ENCODE data around the gene EIF2B2. TPM values are rescaled to one million over a fixed set of nuclear protein-coding genes. Genes with fewer than 3 reads are reported as not detected.

EIF2B2 gene
- total RNA-seq, 1 donor from 2014 or later: 44.4 TPM

DNA sequence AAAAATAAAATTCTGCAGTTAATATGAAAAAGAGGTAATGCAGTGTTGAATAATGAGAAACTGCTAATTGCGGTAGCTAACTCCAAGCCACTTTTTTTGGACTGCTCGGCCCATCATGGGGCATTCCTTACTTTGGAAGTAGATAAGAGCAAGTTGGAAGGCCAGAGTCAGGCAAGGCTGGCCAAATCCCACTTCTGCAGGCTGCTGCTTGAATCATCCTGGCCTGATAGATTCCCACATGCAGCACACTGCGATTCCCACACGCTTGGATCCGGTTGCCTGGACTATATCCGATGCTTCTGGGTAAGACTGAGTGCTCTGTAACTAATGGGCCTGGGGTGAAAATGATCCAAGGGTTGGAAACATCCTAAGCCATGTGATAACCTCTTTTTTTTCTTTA lies 10.6 kb downstream of the EIF2B2 start:
- no peak for DNase-seq (ENCODE audit: extremely low spot score, unreplicated experiment)
- H3K36me3 Mint-ChIP-seq (ENCODE audit: unreplicated experiment): peaks cover 35% of the 10 kb centered on the region
- TF ChIP-seq, protein P1, sequence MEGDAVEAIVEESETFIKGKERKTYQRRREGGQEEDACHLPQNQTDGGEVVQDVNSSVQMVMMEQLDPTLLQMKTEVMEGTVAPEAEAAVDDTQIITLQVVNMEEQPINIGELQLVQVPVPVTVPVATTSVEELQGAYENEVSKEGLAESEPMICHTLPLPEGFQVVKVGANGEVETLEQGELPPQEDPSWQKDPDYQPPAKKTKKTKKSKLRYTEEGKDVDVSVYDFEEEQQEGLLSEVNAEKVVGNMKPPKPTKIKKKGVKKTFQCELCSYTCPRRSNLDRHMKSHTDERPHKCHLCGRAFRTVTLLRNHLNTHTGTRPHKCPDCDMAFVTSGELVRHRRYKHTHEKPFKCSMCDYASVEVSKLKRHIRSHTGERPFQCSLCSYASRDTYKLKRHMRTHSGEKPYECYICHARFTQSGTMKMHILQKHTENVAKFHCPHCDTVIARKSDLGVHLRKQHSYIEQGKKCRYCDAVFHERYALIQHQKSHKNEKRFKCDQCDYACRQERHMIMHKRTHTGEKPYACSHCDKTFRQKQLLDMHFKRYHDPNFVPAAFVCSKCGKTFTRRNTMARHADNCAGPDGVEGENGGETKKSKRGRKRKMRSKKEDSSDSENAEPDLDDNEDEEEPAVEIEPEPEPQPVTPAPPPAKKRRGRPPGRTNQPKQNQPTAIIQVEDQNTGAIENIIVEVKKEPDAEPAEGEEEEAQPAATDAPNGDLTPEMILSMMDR (IDR thresholded peaks at IDR 0.05): no peak

DNA sequence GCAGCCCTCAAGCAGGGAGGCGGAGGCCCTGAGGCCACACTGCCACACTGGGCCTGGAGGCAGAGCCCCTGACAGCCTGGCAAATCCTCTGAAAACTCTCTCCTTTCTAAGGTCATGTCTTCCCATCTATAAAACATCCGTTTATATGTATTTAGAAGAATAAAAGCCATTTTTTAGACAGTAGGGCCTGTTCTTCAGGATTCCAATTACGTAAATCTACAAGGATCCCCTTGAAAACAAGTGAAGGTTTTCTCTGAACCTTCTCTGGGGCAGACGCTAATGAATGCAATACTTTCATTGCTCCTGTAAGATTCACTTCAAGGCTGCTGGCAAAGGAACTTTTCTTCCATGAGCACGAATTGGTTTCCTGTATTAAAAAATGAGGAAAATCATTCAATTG lies 12.8 kb downstream of the EIF2B2 start:
- TF ChIP-seq, protein P1 (IDR thresholded peaks at IDR 0.05): no peak
- no peak overlapping the region for H3K27ac Mint-ChIP-seq (ENCODE audit: unreplicated experiment)
- no peaks in the 10 kb centered on the region for H3K9me3 Mint-ChIP-seq (ENCODE audit: unreplicated experiment)

More for the DNA sequence above, 10.6 kb downstream of the EIF2B2 start:
- Mint-ChIP-seq H3K27ac (ENCODE audit: unreplicated experiment) (no peak overlapping the region), H3K27me3 (ENCODE audit: unreplicated experiment) (no peaks in the 10 kb centered on the region), H3K4me3 (ENCODE audit: unreplicated experiment) (no peak overlapping the region), H3K4me1 (ENCODE audit: unreplicated experiment) (peaks cover 18% of the 10 kb centered on the region), H3K9me3 (ENCODE audit: unreplicated experiment) (no peaks in the 10 kb centered on the region)

DNA sequence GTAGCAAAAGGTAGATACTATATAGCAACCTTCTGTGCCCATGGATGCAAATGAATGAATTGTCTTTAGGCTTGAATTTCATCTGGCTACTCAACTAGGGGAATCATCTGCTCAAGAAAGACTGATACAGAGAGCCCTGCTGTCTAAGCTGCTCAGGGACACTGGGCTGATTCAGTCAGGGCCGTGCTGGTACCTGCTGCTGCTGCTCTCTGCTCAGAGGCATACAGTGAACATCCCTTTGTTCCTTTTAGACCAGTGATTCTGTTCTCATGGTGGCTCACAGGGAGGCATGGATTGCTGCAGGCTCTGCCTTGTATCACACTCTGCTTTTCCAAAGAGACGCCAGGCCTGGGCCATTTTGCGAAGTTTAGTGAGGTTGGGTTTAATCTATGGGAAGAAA lies 14.1 kb downstream of the EIF2B2 start:
- no peaks in the 10 kb centered on the region for H3K27me3 Mint-ChIP-seq (ENCODE audit: unreplicated experiment)
- DNase-seq (ENCODE audit: extremely low spot score, unreplicated experiment): no peak
- no peak overlapping the region for H3K27ac Mint-ChIP-seq (ENCODE audit: unreplicated experiment)
- peaks cover 6% of the 10 kb centered on the region for H3K4me1 Mint-ChIP-seq (ENCODE audit: unreplicated experiment)
- TF ChIP-seq, protein P1 (IDR thresholded peaks at IDR 0.05): no peak
- peaks cover 41% of the 10 kb centered on the region for H3K36me3 Mint-ChIP-seq (ENCODE audit: unreplicated experiment)
- no peaks in the 10 kb centered on the region for H3K9me3 Mint-ChIP-seq (ENCODE audit: unreplicated experiment)
- H3K4me3 Mint-ChIP-seq (ENCODE audit: unreplicated experiment): no peak overlapping the region

More for the DNA sequence above, 12.8 kb downstream of the EIF2B2 start:
- no peak overlapping the region for H3K4me3 Mint-ChIP-seq (ENCODE audit: unreplicated experiment)
- H3K4me1 Mint-ChIP-seq (ENCODE audit: unreplicated experiment): peaks cover 18% of the 10 kb centered on the region
- DNase-seq (ENCODE audit: extremely low spot score, unreplicated experiment): no peak
- H3K36me3 Mint-ChIP-seq (ENCODE audit: unreplicated experiment): peaks cover 34% of the 10 kb centered on the region
- H3K27me3 Mint-ChIP-seq (ENCODE audit: unreplicated experiment): no peaks in the 10 kb centered on the region

DNA sequence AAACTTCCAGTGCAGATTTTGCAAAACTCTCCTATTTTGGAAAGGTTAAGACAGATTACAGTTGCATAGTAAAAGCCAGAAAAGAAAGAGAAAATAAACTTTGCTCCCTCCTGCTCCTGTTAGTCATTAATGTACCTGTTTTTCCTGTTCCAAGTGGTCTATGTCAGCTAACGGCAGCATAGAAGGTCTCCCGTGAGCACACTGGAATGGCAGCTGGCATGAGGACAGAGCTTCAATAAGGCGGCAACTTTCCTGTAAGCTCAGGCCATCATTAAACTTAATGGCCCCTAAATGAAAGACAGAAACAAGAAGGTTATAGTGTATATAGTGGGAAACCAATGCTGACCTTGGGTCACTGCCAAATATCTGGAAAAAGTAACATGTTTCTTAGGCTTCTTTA lies 16.0 kb downstream of the EIF2B2 start:
- no peak overlapping the region for H3K27ac Mint-ChIP-seq (ENCODE audit: unreplicated experiment)
- H3K36me3 Mint-ChIP-seq (ENCODE audit: unreplicated experiment): peaks cover 48% of the 10 kb centered on the region

DNA sequence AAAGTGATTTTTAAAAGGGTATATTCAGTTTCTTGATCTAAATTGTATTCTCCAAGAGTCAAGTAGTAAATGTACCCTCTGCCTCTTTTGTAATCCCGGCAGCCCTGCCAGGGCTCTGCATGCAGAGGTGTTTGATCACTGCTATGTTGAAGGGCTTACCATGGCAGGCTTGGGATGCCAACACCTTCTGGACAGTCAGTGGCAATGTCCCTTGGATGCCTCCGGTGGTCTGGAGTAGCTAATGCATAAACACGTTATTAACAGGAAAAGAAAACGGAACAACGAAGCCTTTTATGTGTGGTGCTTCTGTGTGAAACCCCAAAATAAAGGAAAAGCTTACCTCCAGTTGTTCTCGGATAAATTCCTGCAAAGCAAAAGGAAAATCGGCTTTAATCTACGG lies 19.9 kb downstream of the EIF2B2 start:
- Mint-ChIP-seq H3K9me3 (ENCODE audit: unreplicated experiment) (no peaks in the 10 kb centered on the region), H3K36me3 (ENCODE audit: unreplicated experiment) (peaks cover 35% of the 10 kb centered on the region), H3K27ac (ENCODE audit: unreplicated experiment) (no peak overlapping the region), H3K4me1 (ENCODE audit: unreplicated experiment) (no peaks in the 10 kb centered on the region), H3K27me3 (ENCODE audit: unreplicated experiment) (no peaks in the 10 kb centered on the region), H3K4me3 (ENCODE audit: unreplicated experiment) (no peak overlapping the region)
- DNase-seq (ENCODE audit: extremely low spot score, unreplicated experiment): no peak
- TF ChIP-seq, protein P1 (IDR thresholded peaks at IDR 0.05): peak; percentile 49

More for the DNA sequence above, 16.0 kb downstream of the EIF2B2 start:
- no peak overlapping the region for H3K4me3 Mint-ChIP-seq (ENCODE audit: unreplicated experiment)
- TF ChIP-seq, protein P1 (IDR thresholded peaks at IDR 0.05): no peak
- no peak for DNase-seq (ENCODE audit: extremely low spot score, unreplicated experiment)
- no peaks in the 10 kb centered on the region for H3K9me3 Mint-ChIP-seq (ENCODE audit: unreplicated experiment)
- no peaks in the 10 kb centered on the region for H3K4me1 Mint-ChIP-seq (ENCODE audit: unreplicated experiment)
- no peaks in the 10 kb centered on the region for H3K27me3 Mint-ChIP-seq (ENCODE audit: unreplicated experiment)

All from osteocyte (in vitro differentiated cells).